RWPE2 (cell line): ENCODE measurements around the gene RGS7.

Experiments
- ATAC-seq: fragments of 200-7000 bp; cut with Tn5 transposase; 3 replicates; pipeline ENCODE4 v1.9.1; 2021; ENCODE audit warnings: low read depth
- DNase-seq: peaks from one replicate; pipeline ENCODE4 v3.0.0-alpha.2; 2020; ENCODE audit warnings: low spot score
- H3K27ac ChIP-seq: fragments of 450-650 bp; 2 replicates; pipeline ENCODE4 v1.5.1; 2017; ENCODE audit warnings: mild to moderate bottlenecking; ENCODE audit not compliant: poor library complexity, severe bottlenecking
- H3K27me3 ChIP-seq: fragments of 250-450 bp; sonication (Bioruptor Pico); 2 replicates; pipeline ENCODE4 v1.5.1; 2021; ENCODE audit warnings: mild to moderate bottlenecking, moderate library complexity; ENCODE audit not compliant: insufficient read depth, poor library complexity, severe bottlenecking
- H3K36me3 ChIP-seq: fragments of 250-450 bp; sonication (Bioruptor Pico); 2 replicates; pipeline ENCODE4 v1.5.1; 2020; ENCODE audit warnings: low read depth, mild to moderate bottlenecking, moderate library complexity
- H3K4me1 ChIP-seq: fragments of 250-450 bp; sonication (Bioruptor Pico); 2 replicates; pipeline ENCODE4 v1.5.1; 2021; ENCODE audit warnings: mild to moderate bottlenecking, moderate library complexity; ENCODE audit not compliant: insufficient read depth, poor library complexity, severe bottlenecking
- H3K4me3 ChIP-seq: fragments of 250-450 bp; sonication (Bioruptor Pico); 2 replicates; pipeline ENCODE4 v1.5.1; 2021; ENCODE audit warnings: mild to moderate bottlenecking, moderate library complexity; ENCODE audit not compliant: severe bottlenecking
- H3K9me3 ChIP-seq: fragments of 250-450 bp; sonication (Bioruptor Pico); 2 replicates; pipeline ENCODE4 v1.5.1; 2021; ENCODE audit warnings: mild to moderate bottlenecking, moderate library complexity; ENCODE audit not compliant: severe bottlenecking
- CTCF ChIP-seq: fragments of 450-650 bp; IDR thresholded peaks from one replicate; pipeline ENCODE4 v1.5.1; 2017; ENCODE audit warnings: mild to moderate bottlenecking, moderate library complexity; ENCODE audit not compliant: poor library complexity, severe bottlenecking

Gene RGS7

GRCh38 chr1:241202401-241202800, 154.6 kb downstream of the RGS7 start:
- Histone ChIP-seq H3K27ac (no peak overlapping the region), H3K36me3 (no peaks in the 10 kb centered on the region), H3K27me3 (no peaks in the 10 kb centered on the region), H3K9me3 (no peaks in the 10 kb centered on the region), H3K4me3 (no peak overlapping the region), H3K4me1 (no peaks in the 10 kb centered on the region)
- ATAC-seq (no peak), DNase-seq (no peak)
- TF ChIP-seq CTCF = no peak

- Histone ChIP-seq H3K27me3 (no peaks in the 10 kb centered on the region), H3K9me3 (no peaks in the 10 kb centered on the region), H3K4me1 (no peaks in the 10 kb centered on the region), H3K36me3 (no peaks in the 10 kb centered on the region), H3K4me3 (no peak overlapping the region), H3K27ac (no peak overlapping the region)
- ATAC-seq (no peak), DNase-seq (no peak)
- no peak for TF ChIP-seq CTCF
Measured at GRCh38 chr1:241186716-241187115, 170.3 kb downstream of the RGS7 start.

- Histone ChIP-seq H3K27ac (no peak overlapping the region), H3K9me3 (no peaks in the 10 kb centered on the region), H3K36me3 (no peaks in the 10 kb centered on the region), H3K4me3 (no peak overlapping the region), H3K4me1 (no peaks in the 10 kb centered on the region), H3K27me3 (no peaks in the 10 kb centered on the region)
- TF ChIP-seq CTCF = no peak
- ATAC-seq = no peak
- no peak for DNase-seq
Measured at GRCh38 chr1:241181971-241182370, 175.0 kb downstream of the RGS7 start.

GRCh38 chr1:241181471-241181870, 175.5 kb downstream of the RGS7 start:
- Histone ChIP-seq H3K4me3 (no peak overlapping the region), H3K27ac (no peak overlapping the region), H3K9me3 (no peaks in the 10 kb centered on the region), H3K4me1 (no peaks in the 10 kb centered on the region), H3K27me3 (no peaks in the 10 kb centered on the region), H3K36me3 (no peaks in the 10 kb centered on the region)
- ATAC-seq = no peak
- TF ChIP-seq CTCF = no peak
- no peak for DNase-seq

GRCh38 chr1:241180569-241180968, 176.4 kb downstream of the RGS7 start:
- Histone ChIP-seq H3K9me3 (no peaks in the 10 kb centered on the region), H3K4me3 (no peak overlapping the region), H3K4me1 (no peaks in the 10 kb centered on the region), H3K27me3 (no peaks in the 10 kb centered on the region), H3K36me3 (no peaks in the 10 kb centered on the region), H3K27ac (no peak overlapping the region)
- DNase-seq (no peak), ATAC-seq (no peak)
- TF ChIP-seq CTCF = no peak
